SK-N-SH treated with all-trans-retinoic acid at 6 μM for 48 hours (cell line): ENCODE data around the gene FREM2.

Experiments used
- ATAC-seq: fragments of 200-7000 bp; cut with Tn5 transposase; 3 replicates; pipeline ENCODE4 v1.9.1; 2020; ENCODE audit warnings: mild to moderate bottlenecking, moderate library complexity
- ARNTL ChIP-seq: fragments of 450-650 bp; formaldehyde crosslinking; IDR thresholded peaks from 2 replicates; pipeline ENCODE4 v1.5.0; 2020; ENCODE audit warnings: low read depth, mild to moderate bottlenecking, moderate library complexity, borderline replicate concordance
- BACH2 ChIP-seq: fragments of 250-450 bp; sonication (Bioruptor Pico); IDR thresholded peaks from 2 replicates; pipeline ENCODE4 v1.9.0; 2021; ENCODE audit warnings: mild to moderate bottlenecking, borderline replicate concordance
- CSDC2 ChIP-seq: fragments of 250-450 bp; sonication (Bioruptor Pico); IDR thresholded peaks from 2 replicates; pipeline ENCODE4 v1.5.0; 2020; ENCODE audit warnings: mild to moderate bottlenecking, moderate library complexity
- ESRRG ChIP-seq: fragments of 250-450 bp; sonication (Bioruptor Pico); IDR thresholded peaks from 2 replicates; pipeline ENCODE4 v1.6.1; 2021; ENCODE audit warnings: mild to moderate bottlenecking
- GLIS3 ChIP-seq: fragments of 250-450 bp; sonication (Bioruptor Pico); IDR thresholded peaks from 2 replicates; pipeline ENCODE4 v1.5.0; 2020; ENCODE audit warnings: mild to moderate bottlenecking, moderate library complexity
- ISL1 ChIP-seq: fragments of 250-450 bp; sonication (Bioruptor Pico); IDR thresholded peaks from 2 replicates; pipeline ENCODE4 v2.1.2; 2022; ENCODE audit warnings: mild to moderate bottlenecking, moderate library complexity
- OSR1 ChIP-seq: fragments of 250-450 bp; sonication (Bioruptor Pico); IDR thresholded peaks from 2 replicates; pipeline ENCODE4 v1.8.0; 2022; ENCODE audit warnings: moderate library complexity, mild to moderate bottlenecking, inconsistent platforms
- PPARA ChIP-seq: fragments of 250-450 bp; sonication (Bioruptor Pico); IDR thresholded peaks from 2 replicates; pipeline ENCODE4 v1.5.0; 2020; ENCODE audit warnings: mild to moderate bottlenecking, borderline replicate concordance
- RARB ChIP-seq: fragments of 250-450 bp; sonication (Bioruptor Pico); IDR thresholded peaks from 2 replicates; pipeline ENCODE4 v1.8.0; 2021; ENCODE audit warnings: mild to moderate bottlenecking, moderate library complexity
- SNAI2 ChIP-seq: fragments of 250-450 bp; sonication (Bioruptor Pico); IDR thresholded peaks from 2 replicates; pipeline ENCODE4 v1.5.0; 2020; ENCODE audit warnings: mild to moderate bottlenecking, moderate library complexity
- TCF4 ChIP-seq: fragments of 250-450 bp; sonication (Bioruptor Pico); IDR thresholded peaks from 2 replicates; pipeline ENCODE4 v1.8.0; 2021; ENCODE audit warnings: mild to moderate bottlenecking, moderate library complexity, borderline replicate concordance
- TOX ChIP-seq: fragments of 250-450 bp; sonication (Bioruptor Pico); IDR thresholded peaks from 2 replicates; pipeline ENCODE4 v1.8.0; 2021; ENCODE audit warnings: mild to moderate bottlenecking, moderate library complexity, borderline replicate concordance
- ZC3H10 ChIP-seq: fragments of 250-450 bp; sonication (Bioruptor Pico); IDR thresholded peaks from 2 replicates; pipeline ENCODE4 v1.5.1; 2021; ENCODE audit warnings: mild to moderate bottlenecking, moderate library complexity
- ZFP3 ChIP-seq: fragments of 250-450 bp; sonication (Bioruptor Pico); IDR thresholded peaks from 2 replicates; pipeline ENCODE4 v1.5.0; 2020; ENCODE audit warnings: mild to moderate bottlenecking, moderate library complexity
- ZFP30 ChIP-seq: fragments of 450-650 bp; formaldehyde crosslinking; IDR thresholded peaks from 2 replicates; pipeline ENCODE4 v1.5.0; 2022; ENCODE audit warnings: mild to moderate bottlenecking, moderate library complexity
- ZNF565 ChIP-seq: fragments of 450-650 bp; formaldehyde crosslinking; conservative IDR thresholded peaks from 2 replicates; pipeline ENCODE4 v1.5.0; 2020; ENCODE audit warnings: low read depth, mild to moderate bottlenecking, moderate library complexity
- ZNF70 ChIP-seq: fragments of 450-650 bp; formaldehyde crosslinking; IDR thresholded peaks from 2 replicates; pipeline ENCODE4 v1.5.0; 2020; ENCODE audit warnings: mild to moderate bottlenecking, moderate library complexity
- ZNF8 ChIP-seq: fragments of 450-650 bp; formaldehyde crosslinking; IDR thresholded peaks from 2 replicates; pipeline ENCODE4 v1.5.0; 2020; ENCODE audit warnings: mild to moderate bottlenecking, moderate library complexity
- TF ChIP-seq, protein P1 (sequence below): fragments of 250-450 bp; sonication (Bioruptor Pico); IDR thresholded peaks from 2 replicates; pipeline ENCODE4 v1.5.1; 2021; ENCODE audit warnings: mild to moderate bottlenecking, moderate library complexity
- TF ChIP-seq, protein P2 (sequence below): fragments of 250-450 bp; sonication (Bioruptor Pico); IDR thresholded peaks from 2 replicates; pipeline ENCODE4 v1.5.1; 2020; ENCODE audit warnings: low read depth, mild to moderate bottlenecking, moderate library complexity
- TF ChIP-seq, protein P3 (sequence below): fragments of 250-450 bp; sonication (Bioruptor Pico); IDR thresholded peaks from 2 replicates; pipeline ENCODE4 v1.5.0; 2020; ENCODE audit warnings: mild to moderate bottlenecking, moderate library complexity
- TF ChIP-seq, protein P4 (sequence below): fragments of 250-450 bp; sonication (Bioruptor Pico); IDR thresholded peaks from 2 replicates; pipeline ENCODE4 v1.8.0; 2020; ENCODE audit warnings: mild to moderate bottlenecking, moderate library complexity, borderline replicate concordance

The FREM2 gene

DNA sequence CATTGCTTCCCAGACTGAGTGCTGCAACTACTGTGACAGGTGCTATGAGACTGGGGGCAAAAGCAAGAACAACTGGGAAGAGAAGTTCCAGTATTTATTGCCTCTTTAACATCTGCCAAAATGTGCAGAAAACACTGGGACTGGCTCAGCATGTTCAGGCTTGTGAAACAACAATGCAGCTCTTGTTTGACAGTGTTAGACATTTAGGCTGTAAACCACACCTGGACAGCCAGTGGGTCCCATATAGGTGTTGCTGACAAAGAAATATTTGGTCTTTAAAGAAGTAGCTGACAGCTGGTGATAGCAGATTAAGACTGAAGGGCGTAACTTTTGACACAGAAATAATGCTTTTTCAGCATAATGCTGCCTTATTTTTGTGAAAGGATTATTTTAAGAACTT lies 215.7 kb downstream of the FREM2 start:
- no peak for ATAC-seq
- TF ChIP-seq, protein P1, sequence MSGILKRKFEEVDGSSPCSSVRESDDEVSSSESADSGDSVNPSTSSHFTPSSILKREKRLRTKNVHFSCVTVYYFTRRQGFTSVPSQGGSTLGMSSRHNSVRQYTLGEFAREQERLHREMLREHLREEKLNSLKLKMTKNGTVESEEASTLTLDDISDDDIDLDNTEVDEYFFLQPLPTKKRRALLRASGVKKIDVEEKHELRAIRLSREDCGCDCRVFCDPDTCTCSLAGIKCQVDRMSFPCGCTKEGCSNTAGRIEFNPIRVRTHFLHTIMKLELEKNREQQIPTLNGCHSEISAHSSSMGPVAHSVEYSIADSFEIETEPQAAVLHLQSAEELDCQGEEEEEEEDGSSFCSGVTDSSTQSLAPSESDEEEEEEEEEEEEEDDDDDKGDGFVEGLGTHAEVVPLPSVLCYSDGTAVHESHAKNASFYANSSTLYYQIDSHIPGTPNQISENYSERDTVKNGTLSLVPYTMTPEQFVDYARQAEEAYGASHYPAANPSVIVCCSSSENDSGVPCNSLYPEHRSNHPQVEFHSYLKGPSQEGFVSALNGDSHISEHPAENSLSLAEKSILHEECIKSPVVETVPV (CRISPR knock-in tag): no peak
- no peak for TF ChIP-seq GLIS3 (CRISPR knock-in tag)
- TF ChIP-seq TOX (CRISPR knock-in tag): no peak
- TF ChIP-seq TCF4 (CRISPR knock-in tag): no peak
- no peak for TF ChIP-seq OSR1 (CRISPR knock-in tag)
- no peak for TF ChIP-seq ZC3H10 (CRISPR knock-in tag)
- TF ChIP-seq ARNTL (CRISPR knock-in tag): no peak
- TF ChIP-seq, protein P2, sequence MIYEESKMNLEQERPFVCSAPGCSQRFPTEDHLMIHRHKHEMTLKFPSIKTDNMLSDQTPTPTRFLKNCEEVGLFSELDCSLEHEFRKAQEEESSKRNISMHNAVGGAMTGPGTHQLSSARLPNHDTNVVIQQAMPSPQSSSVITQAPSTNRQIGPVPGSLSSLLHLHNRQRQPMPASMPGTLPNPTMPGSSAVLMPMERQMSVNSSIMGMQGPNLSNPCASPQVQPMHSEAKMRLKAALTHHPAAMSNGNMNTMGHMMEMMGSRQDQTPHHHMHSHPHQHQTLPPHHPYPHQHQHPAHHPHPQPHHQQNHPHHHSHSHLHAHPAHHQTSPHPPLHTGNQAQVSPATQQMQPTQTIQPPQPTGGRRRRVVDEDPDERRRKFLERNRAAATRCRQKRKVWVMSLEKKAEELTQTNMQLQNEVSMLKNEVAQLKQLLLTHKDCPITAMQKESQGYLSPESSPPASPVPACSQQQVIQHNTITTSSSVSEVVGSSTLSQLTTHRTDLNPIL (CRISPR knock-in tag): no peak
- TF ChIP-seq ZNF8 (CRISPR knock-in tag): no peak
- no peak for TF ChIP-seq ZNF565 (CRISPR knock-in tag)
- TF ChIP-seq CSDC2 (CRISPR knock-in tag): no peak
- TF ChIP-seq, protein P3, sequence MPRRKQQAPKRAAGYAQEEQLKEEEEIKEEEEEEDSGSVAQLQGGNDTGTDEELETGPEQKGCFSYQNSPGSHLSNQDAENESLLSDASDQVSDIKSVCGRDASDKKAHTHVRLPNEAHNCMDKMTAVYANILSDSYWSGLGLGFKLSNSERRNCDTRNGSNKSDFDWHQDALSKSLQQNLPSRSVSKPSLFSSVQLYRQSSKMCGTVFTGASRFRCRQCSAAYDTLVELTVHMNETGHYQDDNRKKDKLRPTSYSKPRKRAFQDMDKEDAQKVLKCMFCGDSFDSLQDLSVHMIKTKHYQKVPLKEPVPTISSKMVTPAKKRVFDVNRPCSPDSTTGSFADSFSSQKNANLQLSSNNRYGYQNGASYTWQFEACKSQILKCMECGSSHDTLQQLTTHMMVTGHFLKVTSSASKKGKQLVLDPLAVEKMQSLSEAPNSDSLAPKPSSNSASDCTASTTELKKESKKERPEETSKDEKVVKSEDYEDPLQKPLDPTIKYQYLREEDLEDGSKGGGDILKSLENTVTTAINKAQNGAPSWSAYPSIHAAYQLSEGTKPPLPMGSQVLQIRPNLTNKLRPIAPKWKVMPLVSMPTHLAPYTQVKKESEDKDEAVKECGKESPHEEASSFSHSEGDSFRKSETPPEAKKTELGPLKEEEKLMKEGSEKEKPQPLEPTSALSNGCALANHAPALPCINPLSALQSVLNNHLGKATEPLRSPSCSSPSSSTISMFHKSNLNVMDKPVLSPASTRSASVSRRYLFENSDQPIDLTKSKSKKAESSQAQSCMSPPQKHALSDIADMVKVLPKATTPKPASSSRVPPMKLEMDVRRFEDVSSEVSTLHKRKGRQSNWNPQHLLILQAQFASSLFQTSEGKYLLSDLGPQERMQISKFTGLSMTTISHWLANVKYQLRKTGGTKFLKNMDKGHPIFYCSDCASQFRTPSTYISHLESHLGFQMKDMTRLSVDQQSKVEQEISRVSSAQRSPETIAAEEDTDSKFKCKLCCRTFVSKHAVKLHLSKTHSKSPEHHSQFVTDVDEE (CRISPR knock-in tag): no peak
- TF ChIP-seq ZFP30: no peak
- TF ChIP-seq ISL1 (CRISPR knock-in tag): no peak
- no peak for TF ChIP-seq BACH2
- no peak for TF ChIP-seq RARB (CRISPR knock-in tag)
- TF ChIP-seq PPARA (CRISPR knock-in tag): no peak
- no peak for TF ChIP-seq SNAI2 (CRISPR knock-in tag)
- TF ChIP-seq, protein P4, sequence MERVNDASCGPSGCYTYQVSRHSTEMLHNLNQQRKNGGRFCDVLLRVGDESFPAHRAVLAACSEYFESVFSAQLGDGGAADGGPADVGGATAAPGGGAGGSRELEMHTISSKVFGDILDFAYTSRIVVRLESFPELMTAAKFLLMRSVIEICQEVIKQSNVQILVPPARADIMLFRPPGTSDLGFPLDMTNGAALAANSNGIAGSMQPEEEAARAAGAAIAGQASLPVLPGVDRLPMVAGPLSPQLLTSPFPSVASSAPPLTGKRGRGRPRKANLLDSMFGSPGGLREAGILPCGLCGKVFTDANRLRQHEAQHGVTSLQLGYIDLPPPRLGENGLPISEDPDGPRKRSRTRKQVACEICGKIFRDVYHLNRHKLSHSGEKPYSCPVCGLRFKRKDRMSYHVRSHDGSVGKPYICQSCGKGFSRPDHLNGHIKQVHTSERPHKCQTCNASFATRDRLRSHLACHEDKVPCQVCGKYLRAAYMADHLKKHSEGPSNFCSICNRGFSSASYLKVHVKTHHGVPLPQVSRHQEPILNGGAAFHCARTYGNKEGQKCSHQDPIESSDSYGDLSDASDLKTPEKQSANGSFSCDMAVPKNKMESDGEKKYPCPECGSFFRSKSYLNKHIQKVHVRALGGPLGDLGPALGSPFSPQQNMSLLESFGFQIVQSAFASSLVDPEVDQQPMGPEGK: no peak
- no peak for TF ChIP-seq ZNF70 (CRISPR knock-in tag)

- TF ChIP-seq SNAI2 (CRISPR knock-in tag) (no peak), BACH2 (no peak), OSR1 (CRISPR knock-in tag) (no peak), ARNTL (CRISPR knock-in tag) (no peak), ISL1 (CRISPR knock-in tag) (no peak), GLIS3 (CRISPR knock-in tag) (no peak), RARB (CRISPR knock-in tag) (no peak), ZFP30 (no peak), CSDC2 (CRISPR knock-in tag) (no peak), ZNF8 (CRISPR knock-in tag) (no peak), ZFP3 (CRISPR knock-in tag) (no peak), ESRRG (CRISPR knock-in tag) (no peak), ZNF565 (CRISPR knock-in tag) (no peak), ZC3H10 (CRISPR knock-in tag) (no peak), TOX (CRISPR knock-in tag) (no peak)
- TF ChIP-seq, protein P1 (CRISPR knock-in tag): no peak
- TF ChIP-seq, protein P3 (CRISPR knock-in tag): no peak
- TF ChIP-seq, all 23 proteins: peak for 0
- ATAC-seq: no peak
Observed at GRCh38 chr13:38905081-38905480, 218.2 kb downstream of the FREM2 start.
